ENCODE results near the gene PPP1R14B. TPM values are rescaled to one million over a fixed set of nuclear protein-coding genes. Genes with fewer than 3 reads are reported as not detected.
A peak's percentile ranks its signal among the peaks of the same experiment; 100 is the strongest.

The PPP1R14B gene
- total RNA-seq, 3 donors from 2014 or later: 63.0 to 101 (median 64.7) TPM

DNA sequence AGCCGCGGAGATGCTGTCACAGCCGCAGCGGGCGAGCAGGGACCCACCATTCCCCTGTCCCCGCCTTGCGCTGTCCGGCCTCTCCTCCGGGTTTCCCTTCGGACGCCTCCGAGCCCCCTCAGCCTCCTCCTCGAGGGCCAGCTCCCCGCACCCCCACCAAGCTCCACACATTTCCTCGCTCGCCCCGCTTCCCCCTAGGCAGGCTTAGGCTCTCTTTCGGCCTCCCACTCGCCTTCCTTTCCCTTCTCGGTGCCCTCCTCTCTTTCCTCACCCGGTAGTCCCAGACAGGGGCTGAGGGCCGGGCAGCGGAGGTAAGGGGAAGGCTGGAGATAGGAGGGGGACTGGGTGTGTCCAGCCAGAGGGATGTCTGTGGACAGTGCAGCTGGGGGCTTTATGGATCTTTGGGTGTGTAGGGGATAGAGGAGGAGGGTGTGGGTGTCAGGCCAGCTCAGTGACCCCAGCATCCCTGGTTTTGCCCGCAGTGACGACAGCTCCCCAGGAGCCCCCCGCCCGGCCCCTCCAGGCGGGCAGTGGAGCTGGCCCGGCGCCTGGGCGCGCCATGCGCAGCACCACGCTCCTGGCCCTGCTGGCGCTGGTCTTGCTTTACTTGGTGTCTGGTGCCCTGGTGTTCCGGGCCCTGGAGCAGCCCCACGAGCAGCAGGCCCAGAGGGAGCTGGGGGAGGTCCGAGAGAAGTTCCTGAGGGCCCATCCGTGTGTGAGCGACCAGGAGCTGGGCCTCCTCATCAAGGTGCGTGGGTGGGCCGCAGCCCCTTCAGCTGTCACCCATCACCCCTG is 45.9 kb upstream of the PPP1R14B start:
- peak overlapping the region; percentile 31 to 64 (median 50) for H3K4me3 ChIP-seq
- peaks cover 10 to 14% of the 10 kb centered on the region in 2 donors for H3K4me1 ChIP-seq
- H3K36me3 ChIP-seq: no peaks in the 10 kb centered on the region
- peaks cover 8 to 41% of the 10 kb centered on the region in 2 donors for H3K27me3 ChIP-seq
- intact Hi-C loops (cut with DNase I; ENCODE audit: low total_unique reads): no loop called here
- no peaks in the 10 kb centered on the region for H3K9me3 ChIP-seq
- no peak overlapping the region for H3K27ac ChIP-seq
- DNase-seq (ENCODE audit: low spot score in 2 of 2): no peak
- TF ChIP-seq POLR2AphosphoS5 (IDR thresholded peaks at IDR 0.05): no peak
- no peak for TF ChIP-seq POLR2A (IDR thresholded peaks at IDR 0.05)
- TF ChIP-seq CTCF (IDR thresholded peaks at IDR 0.05): no peak

DNA sequence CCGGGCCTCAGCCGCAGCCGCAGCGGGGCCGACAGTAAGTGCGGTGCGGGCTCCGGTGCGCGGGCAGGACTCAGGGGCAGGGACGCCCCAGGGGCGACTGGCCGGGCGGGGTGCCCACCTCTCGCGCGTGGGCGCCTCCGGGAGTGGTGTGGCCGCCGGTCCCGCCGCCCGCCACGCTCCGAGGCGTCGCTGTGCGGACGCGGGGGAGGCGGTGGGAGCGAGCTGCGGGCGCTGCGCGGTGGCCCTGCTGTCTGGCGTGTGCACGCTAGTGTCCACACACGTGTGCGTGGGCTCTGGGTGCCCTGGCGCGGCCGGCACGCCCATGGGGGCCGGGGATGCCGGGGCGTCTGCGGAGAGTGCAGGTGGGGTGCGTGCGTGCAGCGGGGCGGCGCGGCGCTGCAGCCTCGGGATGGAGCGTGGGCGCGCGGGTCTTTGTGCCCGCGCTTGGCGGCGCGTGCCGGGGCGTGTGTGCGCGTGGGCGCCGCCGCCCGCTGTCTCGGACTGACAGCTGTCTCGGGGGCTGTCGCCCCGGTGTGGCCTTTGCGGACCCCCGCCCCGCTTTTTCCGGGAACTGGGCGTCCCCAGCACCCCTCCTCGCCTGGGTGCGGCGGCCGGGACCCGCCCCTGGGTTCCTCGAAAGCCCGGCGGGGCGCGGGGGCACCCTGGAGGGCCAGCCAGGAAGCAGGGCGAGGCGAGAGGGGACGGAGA is 45.2 kb upstream of the PPP1R14B start:
- intact Hi-C loops (cut with DNase I; ENCODE audit: low total_unique reads): no loop called here
- TF ChIP-seq CTCF (IDR thresholded peaks at IDR 0.05): no peak
- no peak for TF ChIP-seq POLR2A (IDR thresholded peaks at IDR 0.05)
- no peak for TF ChIP-seq POLR2AphosphoS5 (IDR thresholded peaks at IDR 0.05)
- Histone ChIP-seq H3K9me3 (no peaks in the 10 kb centered on the region), H3K36me3 (no peaks in the 10 kb centered on the region), H3K27ac (no peak overlapping the region), H3K27me3 (peaks cover 8 to 33% of the 10 kb centered on the region in 2 donors), H3K4me1 (peaks cover 10 to 14% of the 10 kb centered on the region in 2 donors), H3K4me3 (peak overlapping the region; percentile 31 to 64 (median 50))
- no peak for DNase-seq (ENCODE audit: low spot score in 2 of 2)

- Histone ChIP-seq H3K27ac (no peak within 1 kb of the TSS), H3K4me3 (peak within 1 kb of the TSS; percentile 31 to 64 (median 50)), H3K27me3 (peaks cover 8 to 27% of the 10 kb centered on the region in 2 donors), H3K9me3 (no peaks in the 10 kb centered on the region), H3K36me3 (no peaks in the 10 kb centered on the region), H3K4me1 (peaks cover 14 to 15% of the 10 kb centered on the region in 2 donors)
- DNase-seq (ENCODE audit: low spot score in 2 of 2): no peak
- no peak for TF ChIP-seq POLR2AphosphoS5 (IDR thresholded peaks at IDR 0.05)
- no peak for TF ChIP-seq POLR2A (IDR thresholded peaks at IDR 0.05)
- TF ChIP-seq CTCF (IDR thresholded peaks at IDR 0.05): no peak
- intact Hi-C loops (cut with DNase I; ENCODE audit: low total_unique reads): no loop called here
Measured at GRCh38 chr11:64291262-64291751, 44.6 kb upstream of the PPP1R14B start, which contains the start of gene KCNK4. Gene KCNK4, plus strand, starts transcription at chr11:64291302. Its CDS starts 1,717 bp downstream, at chr11:64293019.

- TF ChIP-seq POLR2AphosphoS5 (IDR thresholded peaks at IDR 0.05): no peak
- TF ChIP-seq POLR2A (IDR thresholded peaks at IDR 0.05): no peak
- no peak for TF ChIP-seq CTCF (IDR thresholded peaks at IDR 0.05)
- peaks cover 8 to 26% of the 10 kb centered on the region in 2 donors for H3K27me3 ChIP-seq
Measured at GRCh38 chr11:64290352-64291261, 43.9 kb upstream of the PPP1R14B start.

More at GRCh38 chr11:64290352-64291261, 43.9 kb upstream of the PPP1R14B start:
- no peaks in the 10 kb centered on the region for H3K9me3 ChIP-seq
- intact Hi-C loops (cut with DNase I; ENCODE audit: low total_unique reads): no loop called here
- H3K4me3 ChIP-seq: peak overlapping the region in 1 of 3 donors; percentile 64
- peaks cover 14 to 17% of the 10 kb centered on the region in 2 donors for H3K4me1 ChIP-seq
- DNase-seq (ENCODE audit: low spot score in 2 of 2): no peak
- H3K27ac ChIP-seq: no peak overlapping the region
- no peaks in the 10 kb centered on the region for H3K36me3 ChIP-seq
